ES-I3 (cell line): ENCODE results near the gene CALHM3.
"Not testable (repeated sequence)": the region's sequence is repeated elsewhere in the genome, so short reads cannot be mapped to it uniquely, and the experiment has no call there.

ENCODE experiments used
- H3K36me3 ChIP-seq: 2 replicates; pipeline ENCODE4 v1.6.1; 2013; ENCODE audit warnings: mild to moderate bottlenecking, low read length, control low read depth, moderate library complexity; ENCODE audit not compliant: insufficient read depth
- H3K4me1 ChIP-seq: 2 replicates; pipeline ENCODE4 v1.6.1; 2013; ENCODE audit warnings: mild to moderate bottlenecking, control low read depth, low read length; ENCODE audit not compliant: insufficient read depth
- H3K9ac ChIP-seq: 2 replicates; pipeline ENCODE4 v1.6.1; 2013; ENCODE audit warnings: low read depth, mild to moderate bottlenecking, low read length, moderate library complexity
- H3K9me3 ChIP-seq: 2 replicates; pipeline ENCODE4 v1.6.1; 2013; ENCODE audit warnings: mild to moderate bottlenecking, low read length, moderate library complexity; ENCODE audit not compliant: control insufficient read depth, insufficient read depth

Gene CALHM3

GRCh38 chr10:103495321-103495720, 16.3 kb upstream of the CALHM3 start:
- H3K9ac ChIP-seq: peak overlapping the region; percentile 72; the same call in 1 of the 2 replicates

DNA sequence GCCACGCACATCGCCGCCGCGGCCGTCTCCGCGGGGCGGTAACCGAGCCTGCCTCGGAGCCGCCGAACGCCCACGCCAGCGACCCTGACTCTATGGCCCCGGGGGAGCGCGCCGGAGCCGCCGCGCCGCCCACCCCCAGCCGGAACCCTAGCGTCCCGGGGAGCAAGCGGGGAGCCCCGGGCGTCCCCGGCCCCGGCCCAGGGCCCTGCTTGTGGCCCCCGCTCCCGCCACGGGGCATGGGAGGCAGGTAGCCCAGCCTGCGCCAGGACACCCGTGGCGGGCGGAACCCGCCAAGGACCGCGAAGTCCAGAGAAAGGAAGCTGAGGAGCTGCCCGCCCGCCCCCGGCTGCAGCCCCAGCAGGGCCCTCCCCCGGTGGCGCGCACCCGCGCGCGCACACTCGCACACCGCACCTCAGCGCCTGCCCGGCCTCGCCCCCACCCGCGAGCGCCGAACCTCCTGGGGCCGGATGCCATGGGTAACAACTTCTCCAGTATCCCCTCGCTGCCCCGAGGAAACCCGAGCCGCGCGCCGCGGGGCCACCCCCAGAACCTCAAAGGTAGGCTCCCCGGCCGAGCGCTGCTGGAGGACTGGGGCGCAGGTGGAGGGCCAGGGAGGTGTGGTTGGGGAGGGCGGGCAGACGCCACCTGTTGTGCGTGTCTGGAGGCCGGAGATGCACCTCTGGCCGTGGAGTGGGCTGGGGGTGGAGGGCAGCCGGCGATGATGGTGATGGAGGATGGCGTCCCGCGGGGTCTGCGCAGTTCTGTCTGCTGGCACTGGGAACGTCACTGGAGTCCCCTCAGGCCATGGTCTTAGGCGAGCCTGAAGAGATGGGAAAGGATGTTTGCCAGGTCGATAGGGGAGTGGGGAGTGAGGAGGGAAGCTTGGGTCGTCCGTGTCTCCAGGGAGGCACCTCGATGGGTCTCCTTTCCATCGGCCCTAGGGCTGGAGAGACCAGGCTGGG, 15.2 kb upstream of the CALHM3 start:
- Histone ChIP-seq H3K4me1 (peaks cover 19% of the 10 kb centered on the region), H3K9ac (peak overlapping the region; percentile 72; the same call in 1 of the 2 replicates), H3K36me3 (no peaks in the 10 kb centered on the region), H3K9me3 (no peaks in the 10 kb centered on the region)

More at GRCh38 chr10:103495321-103495720, 16.3 kb upstream of the CALHM3 start:
- Histone ChIP-seq H3K4me1 (peaks cover 27% of the 10 kb centered on the region), H3K9me3 (no peaks in the 10 kb centered on the region), H3K36me3 (no peaks in the 10 kb centered on the region)

DNA sequence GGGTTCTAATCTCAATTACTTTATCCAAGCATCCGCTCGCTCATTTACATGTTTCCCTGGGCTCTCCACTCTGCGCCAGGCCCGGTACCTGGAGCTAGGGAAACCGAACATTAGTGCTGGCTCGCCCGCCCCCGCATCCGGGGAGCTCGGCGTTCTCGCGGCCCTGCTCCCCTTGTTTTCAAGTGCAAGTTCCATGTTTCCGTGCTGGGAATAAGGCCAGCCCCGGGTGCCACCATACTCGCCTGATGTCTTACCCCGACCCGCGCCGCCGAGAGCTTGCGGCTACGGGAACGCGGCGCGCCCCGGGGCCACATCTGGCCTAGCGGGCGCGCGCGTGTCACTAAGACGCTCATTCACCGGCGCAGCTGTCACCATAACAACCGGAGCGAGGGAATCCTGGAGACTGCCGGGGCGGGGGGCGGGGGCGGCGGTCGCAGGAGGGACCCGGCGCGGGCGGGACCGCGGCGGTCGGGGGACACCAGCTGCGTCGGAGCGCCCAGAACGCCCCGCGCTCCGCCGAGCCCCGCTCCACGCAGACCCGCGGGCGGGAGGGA, 14.4 kb upstream of the CALHM3 start, which contains the start of gene NEURL1:
Gene NEURL1 (plus strand): TSS at position 344 of the 554 bp plus-strand sequence. CDS start 683 bp downstream, outside the sequence.
- Histone ChIP-seq H3K36me3 (no peaks in the 10 kb centered on the region), H3K9me3 (no peaks in the 10 kb centered on the region), H3K4me1 (peaks cover 19% of the 10 kb centered on the region), H3K9ac (peak within 1 kb of the TSS; percentile 72; the same call in 1 of the 2 replicates)

GRCh38 chr10:103492655-103493261, 13.7 kb upstream of the CALHM3 start:
- Histone ChIP-seq H3K9ac (peak overlapping the region; percentile 72; the same call in 1 of the 2 replicates), H3K9me3 (no peaks in the 10 kb centered on the region), H3K36me3 (no peaks in the 10 kb centered on the region), H3K4me1 (peaks cover 19% of the 10 kb centered on the region)

DNA sequence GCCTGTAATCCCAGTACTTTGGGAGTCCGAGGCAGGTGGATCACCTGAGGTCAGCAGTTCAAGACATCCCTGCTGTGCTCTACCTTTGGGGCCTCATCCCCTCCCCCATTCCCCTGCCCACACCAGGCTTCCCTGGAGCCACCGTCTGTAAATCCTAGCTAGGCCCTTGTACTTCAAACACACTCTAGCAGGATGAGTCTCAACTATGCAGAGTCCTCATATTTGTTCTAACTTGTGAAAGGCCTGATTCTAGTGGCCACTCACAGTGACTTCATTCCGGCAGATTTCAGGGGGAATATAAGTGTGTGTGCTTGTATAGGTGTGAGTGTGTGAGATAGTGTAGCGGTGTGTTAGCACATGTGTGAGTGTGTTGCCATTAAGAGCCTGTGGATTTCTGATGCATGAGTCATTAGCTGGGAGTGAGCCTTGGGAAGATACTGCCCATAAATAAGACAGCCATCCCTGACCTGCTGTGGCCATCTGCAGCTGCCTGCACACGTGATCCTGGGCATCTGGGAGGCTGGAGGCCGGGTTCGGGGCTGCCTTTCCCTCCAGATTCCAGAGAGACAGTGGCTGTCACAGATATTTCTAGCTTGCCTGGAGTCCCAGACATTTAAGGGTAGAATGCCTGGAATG, 12.8 kb upstream of the CALHM3 start:
- Histone ChIP-seq H3K9ac (no peak overlapping the region), H3K4me1 (peaks cover 19% of the 10 kb centered on the region), H3K36me3 (no peaks in the 10 kb centered on the region), H3K9me3 (no peaks in the 10 kb centered on the region)

GRCh38 chr10:103490986-103491314, 11.9 kb upstream of the CALHM3 start:
- H3K9ac ChIP-seq: no peak overlapping the region
- H3K4me1 ChIP-seq: peaks cover 19% of the 10 kb centered on the region
- no peaks in the 10 kb centered on the region for H3K9me3 ChIP-seq
- no peaks in the 10 kb centered on the region for H3K36me3 ChIP-seq

- Histone ChIP-seq H3K36me3 (no peaks in the 10 kb centered on the region), H3K9ac (no peak overlapping the region), H3K9me3 (no peaks in the 10 kb centered on the region), H3K4me1 (peaks cover 11% of the 10 kb centered on the region)
Measured at GRCh38 chr10:103487410-103487708, 8.3 kb upstream of the CALHM3 start.

DNA sequence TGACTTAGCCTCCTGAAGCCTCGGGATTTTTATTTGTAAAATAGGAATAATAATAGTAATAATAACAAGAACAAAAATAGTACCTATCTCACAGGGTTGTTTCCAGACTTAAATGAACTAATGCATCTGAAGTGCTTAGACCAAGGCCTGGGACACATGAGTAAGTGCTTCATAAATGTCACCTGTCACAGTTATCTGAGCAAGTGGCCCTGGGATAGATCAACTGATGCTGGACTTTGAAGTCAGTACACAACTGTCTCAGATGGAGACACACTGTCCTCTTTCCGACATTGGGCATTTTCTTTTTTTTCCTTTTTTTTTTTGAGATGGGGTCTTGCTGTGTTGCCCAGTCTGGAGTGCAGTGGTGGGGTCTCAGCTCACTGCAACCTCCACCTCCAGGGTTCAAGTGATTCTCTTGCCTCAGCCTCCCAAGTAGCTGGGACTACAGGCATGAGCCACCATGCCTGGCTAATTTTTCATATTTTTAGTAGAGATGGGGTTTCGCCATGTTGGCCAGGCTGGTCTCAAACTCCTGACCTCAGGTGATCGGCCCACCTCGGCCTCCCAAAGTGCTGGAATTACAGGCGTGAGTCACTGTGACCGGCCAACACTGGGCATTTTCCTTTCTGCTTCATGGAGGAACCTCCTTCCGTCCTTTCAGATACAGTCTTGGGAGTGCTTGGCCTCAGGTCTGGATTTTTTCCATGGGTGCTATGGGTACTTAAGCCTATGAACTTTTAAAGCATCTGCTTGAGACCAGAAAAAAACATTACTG, 7.8 kb upstream of the CALHM3 start:
- H3K36me3 ChIP-seq, H3K9me3 ChIP-seq, H3K9ac ChIP-seq, H3K4me1 ChIP-seq: not testable (repeated sequence)

DNA sequence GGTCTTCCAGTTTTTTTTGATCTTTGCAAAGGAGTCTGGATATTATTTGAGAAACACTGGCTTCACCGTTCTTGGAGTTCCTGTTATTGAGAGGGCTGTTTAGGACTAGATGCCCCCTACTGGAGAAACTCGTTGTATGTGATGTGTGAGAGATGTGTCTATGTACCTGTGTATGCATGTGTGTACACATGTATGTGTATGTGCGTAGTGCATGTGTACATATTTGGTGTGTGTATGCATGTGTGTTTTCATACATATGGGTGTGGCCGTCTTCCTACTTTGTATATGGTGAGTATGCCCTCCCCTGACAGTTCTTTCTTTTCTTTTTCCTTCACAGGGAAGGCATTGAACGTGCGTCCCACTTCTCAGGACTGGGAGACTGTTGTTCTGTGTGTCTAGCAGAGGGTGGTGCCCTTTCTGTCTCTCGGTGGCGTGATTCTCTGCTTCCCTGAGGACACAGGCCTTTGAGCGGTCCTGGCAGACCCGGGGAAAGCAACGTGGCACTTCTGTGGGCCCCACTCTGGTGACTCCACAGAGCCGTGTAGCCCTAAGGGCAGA, 3.0 kb upstream of the CALHM3 start:
- no peak overlapping the region for H3K9ac ChIP-seq
- H3K4me1 ChIP-seq: peaks cover 11% of the 10 kb centered on the region
- H3K9me3 ChIP-seq: no peaks in the 10 kb centered on the region

GRCh38 chr10:103480521-103480920, 1.5 kb upstream of the CALHM3 start:
- Histone ChIP-seq H3K4me1 (peaks cover 17% of the 10 kb centered on the region), H3K36me3 (no peaks in the 10 kb centered on the region), H3K9me3 (no peaks in the 10 kb centered on the region), H3K9ac (no peak overlapping the region)

More for the DNA sequence above, 3.0 kb upstream of the CALHM3 start:
- no peaks in the 10 kb centered on the region for H3K36me3 ChIP-seq

DNA sequence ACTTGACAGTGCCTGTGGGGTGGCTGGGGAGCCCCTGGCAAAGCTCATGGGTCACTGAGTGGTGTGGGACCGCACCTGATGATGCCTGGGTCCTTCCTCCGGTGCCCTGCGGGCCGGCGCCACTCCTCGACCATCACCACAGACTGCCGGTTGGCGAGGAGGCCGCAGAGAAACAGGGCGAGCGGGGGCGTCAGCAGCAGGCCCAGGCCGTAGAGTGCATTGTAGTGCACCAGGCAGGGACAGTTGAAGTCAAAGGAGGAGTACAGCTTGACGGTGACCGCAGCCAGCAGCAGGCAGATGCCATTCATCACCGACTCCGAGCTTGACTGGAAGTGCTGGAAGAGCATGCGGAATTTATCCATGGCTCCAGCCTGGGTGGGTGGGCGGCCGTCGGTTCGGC, 369 bp downstream of the CALHM3 start:
- peaks cover 17% of the 10 kb centered on the region for H3K4me1 ChIP-seq
- H3K9ac ChIP-seq: no peak overlapping the region
- no peaks in the 10 kb centered on the region for H3K9me3 ChIP-seq
- no peaks in the 10 kb centered on the region for H3K36me3 ChIP-seq

GRCh38 chr10:103476046-103476768, 2.8 kb downstream of the CALHM3 start:
- peaks cover 18% of the 10 kb centered on the region for H3K4me1 ChIP-seq
- H3K9ac ChIP-seq: no peak overlapping the region
- no peaks in the 10 kb centered on the region for H3K36me3 ChIP-seq
- H3K9me3 ChIP-seq: no peaks in the 10 kb centered on the region

DNA sequence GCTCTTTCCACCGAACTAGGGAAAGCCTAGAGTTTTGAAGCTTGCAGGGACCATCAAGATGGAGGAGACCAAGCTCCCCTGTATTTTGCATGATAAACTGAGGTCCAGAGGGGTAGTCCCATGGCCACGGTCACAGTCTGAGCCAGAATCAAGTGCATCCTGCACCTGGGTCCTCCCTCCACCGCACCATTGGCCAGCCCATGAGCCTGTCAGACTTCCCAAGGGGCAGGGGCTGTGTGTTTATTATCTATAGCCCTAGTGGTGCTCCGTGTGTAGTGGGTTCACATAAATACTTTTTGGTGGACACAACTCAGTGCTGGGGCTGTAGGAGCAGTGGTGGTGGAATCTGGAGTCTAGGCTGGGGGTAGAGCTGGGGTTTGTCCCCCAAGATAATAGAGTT, 3.6 kb downstream of the CALHM3 start:
- Histone ChIP-seq H3K9me3 (no peaks in the 10 kb centered on the region), H3K36me3 (no peaks in the 10 kb centered on the region), H3K9ac (no peak overlapping the region), H3K4me1 (peaks cover 24% of the 10 kb centered on the region)
